GM21717 (cell line): ENCODE results near the gene GAB2.
"Not testable (repeated sequence)": the region's sequence is repeated elsewhere in the genome, so short reads cannot be mapped to it uniquely, and the experiment has no call there.

ENCODE experiments used
- ATAC-seq: cut with Tn5 transposase; IDR thresholded peaks from one replicate; pipeline ENCODE4 v1.9.1; 2021; ENCODE audit warnings: mild to moderate bottlenecking, moderate library complexity; ENCODE audit not compliant: unreplicated experiment

GAB2 gene

DNA sequence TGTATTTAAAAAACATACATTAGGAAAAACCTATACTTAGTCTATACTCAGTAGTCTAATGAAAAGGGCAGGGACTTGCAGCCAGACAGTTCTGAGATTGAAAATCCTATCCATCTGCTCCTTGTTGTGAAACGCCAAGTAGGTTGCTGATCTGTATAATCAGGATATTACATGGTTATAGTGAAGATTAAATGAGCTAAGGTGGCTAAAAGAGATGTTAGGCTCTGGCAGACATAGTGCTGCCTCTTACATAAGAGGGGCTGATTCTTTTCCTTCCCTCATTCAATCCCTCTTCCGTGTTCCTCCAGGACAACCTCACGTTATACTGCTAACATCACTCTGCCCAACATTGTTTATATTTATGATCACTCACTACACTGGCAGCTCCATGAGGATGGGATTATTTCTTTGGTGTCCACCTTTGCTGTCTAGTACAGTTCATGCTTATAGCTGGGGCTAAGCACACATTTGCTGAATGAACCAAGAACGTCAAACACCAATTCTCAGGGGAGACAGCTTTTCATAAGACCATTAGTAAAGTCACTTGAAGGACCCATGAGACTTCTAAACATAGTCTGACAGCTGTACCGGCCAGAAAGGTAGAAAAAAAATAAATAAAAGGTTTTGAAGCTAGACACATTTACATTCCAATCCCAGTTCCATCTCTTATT, 46.3 kb downstream of the GAB2 start:
- no peak for ATAC-seq

DNA sequence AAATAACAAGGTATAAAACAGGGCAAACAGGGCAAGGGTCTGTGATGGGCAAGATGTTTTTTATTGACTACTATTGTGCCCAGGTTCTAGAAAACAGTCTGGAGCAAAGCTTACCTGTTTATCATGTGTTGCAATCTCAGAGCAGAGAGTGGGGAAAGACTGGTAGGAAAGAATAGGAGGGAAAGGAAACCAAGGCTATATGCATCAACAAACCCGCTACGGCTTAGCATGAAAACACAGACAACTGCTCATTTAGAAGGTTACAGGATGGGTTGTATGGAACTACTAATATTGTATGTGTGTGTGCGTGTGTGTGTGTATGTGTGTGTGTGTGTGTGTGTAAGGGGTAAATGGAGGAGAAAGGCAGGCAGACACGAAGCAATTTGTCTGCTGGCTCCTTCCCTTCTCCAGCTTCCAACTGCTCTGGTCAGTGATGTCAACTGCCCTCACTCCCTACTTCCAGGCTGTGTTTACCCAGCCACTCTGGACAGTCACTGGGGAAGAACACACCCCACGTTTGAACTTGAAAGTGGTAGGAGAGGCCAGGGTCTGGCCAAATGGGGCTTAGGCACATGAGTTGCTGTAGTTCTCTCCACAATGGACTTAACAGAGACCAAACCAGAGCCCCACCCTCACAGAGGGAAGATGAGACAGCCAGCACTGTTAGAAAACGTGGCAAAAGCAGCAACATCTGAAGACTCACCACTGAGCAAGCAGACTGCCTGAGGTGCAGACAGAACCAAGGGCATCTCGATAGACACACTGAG, 47.0 kb downstream of the GAB2 start:
- ATAC-seq, result no peak

DNA sequence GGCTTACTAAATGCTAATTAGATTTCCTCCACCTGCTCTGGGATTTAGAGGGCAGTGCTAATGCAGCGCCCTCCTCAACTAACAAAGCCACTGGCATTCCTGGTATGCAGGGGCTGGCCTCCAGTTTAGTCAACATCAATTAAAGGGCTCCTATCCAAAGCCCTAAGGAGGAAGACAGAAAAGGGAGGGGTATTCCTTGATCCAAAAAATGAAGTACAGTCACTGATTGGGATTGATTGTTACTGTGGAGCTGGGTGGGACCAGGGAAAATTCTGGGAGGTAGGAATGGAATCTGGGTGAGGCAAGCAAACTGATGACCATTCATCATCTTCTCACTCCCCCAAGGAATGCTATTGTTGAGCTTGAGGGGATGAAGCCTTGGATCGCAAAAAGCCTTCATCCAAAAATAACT, 52.2 kb downstream of the GAB2 start:
- ATAC-seq, result no peak

DNA sequence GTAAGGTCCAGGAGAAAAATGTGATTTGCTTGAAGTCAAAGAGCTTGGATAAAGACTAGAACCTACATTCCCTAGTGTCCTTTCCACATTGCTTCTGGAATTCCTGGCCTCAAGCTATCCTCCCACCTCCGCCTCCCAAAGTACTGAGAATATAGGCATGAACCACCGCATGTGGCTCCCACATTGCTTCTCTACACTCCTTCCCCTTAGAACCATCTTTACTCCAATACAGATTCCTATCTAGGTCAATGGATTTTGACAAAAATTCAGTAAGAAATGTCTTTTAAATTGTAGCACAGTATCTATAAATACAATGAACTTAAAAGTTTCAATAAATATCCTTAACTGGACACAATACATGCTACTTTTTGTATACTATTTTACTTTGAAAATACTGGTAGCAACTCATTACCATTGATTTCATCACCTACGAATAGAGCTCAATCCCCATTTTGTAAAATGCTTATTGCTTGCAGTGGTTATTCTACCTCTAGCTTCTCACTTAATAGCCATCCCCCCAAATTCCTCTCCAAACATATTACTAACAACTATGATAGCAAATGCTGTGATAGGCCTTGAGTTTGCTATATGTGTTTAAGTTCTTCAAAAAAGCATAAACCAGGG, 53.4 kb downstream of the GAB2 start:
- no peak for ATAC-seq

- no peak for ATAC-seq
Observed at GRCh38 chr11:78363024-78363619, 54.5 kb downstream of the GAB2 start.

DNA sequence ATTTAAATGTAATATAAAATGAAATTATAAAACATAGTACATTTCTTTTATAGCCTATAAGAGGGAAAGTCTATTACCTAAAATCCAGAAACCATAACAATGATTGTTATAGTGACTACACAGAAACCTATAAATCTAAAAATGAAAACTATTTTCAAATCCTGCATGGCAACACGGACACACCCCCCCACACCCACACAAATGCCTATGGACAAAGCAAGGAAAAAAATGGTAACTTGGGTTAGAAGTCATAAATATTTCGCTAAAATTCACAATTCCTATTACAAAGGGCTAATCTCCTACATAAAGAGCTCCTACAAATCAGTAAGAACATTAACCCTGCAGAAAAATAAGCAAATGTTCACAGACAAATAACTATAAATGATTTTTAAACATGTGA, 56.4 kb downstream of the GAB2 start:
- ATAC-seq, result no peak

DNA sequence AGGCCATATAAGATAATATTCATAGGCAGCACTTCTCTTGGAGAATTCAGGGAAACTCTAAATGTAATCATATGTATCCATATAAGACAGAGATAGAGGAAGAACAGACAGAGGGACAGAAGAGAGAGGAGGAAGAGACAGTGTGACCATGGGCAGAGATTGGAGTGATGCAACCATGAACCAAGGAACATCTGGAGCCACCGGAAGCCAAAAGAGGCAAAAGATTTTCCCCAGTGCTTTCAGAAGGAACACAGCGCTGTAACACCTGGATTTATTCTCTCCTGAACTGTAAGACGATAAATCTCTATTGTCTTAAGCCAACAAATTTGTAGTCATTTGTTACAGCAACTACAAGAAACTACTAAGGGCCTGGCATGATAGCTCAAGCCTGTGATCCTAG, 57.7 kb downstream of the GAB2 start:
- ATAC-seq, result no peak

GRCh38 chr11:78357924-78358323, 59.7 kb downstream of the GAB2 start:
- not testable (repeated sequence) for ATAC-seq

- not testable (repeated sequence) for ATAC-seq
Observed at GRCh38 chr11:78357425-78357824, 60.2 kb downstream of the GAB2 start.

GRCh38 chr11:78355742-78356141, 61.9 kb downstream of the GAB2 start:
- not testable (repeated sequence) for ATAC-seq

- peak; percentile 12 for ATAC-seq
Observed at GRCh38 chr11:78355309-78355705, 62.3 kb downstream of the GAB2 start.

GRCh38 chr11:78354408-78355308, 63.0 kb downstream of the GAB2 start:
- ATAC-seq, result peak; percentile 69

DNA sequence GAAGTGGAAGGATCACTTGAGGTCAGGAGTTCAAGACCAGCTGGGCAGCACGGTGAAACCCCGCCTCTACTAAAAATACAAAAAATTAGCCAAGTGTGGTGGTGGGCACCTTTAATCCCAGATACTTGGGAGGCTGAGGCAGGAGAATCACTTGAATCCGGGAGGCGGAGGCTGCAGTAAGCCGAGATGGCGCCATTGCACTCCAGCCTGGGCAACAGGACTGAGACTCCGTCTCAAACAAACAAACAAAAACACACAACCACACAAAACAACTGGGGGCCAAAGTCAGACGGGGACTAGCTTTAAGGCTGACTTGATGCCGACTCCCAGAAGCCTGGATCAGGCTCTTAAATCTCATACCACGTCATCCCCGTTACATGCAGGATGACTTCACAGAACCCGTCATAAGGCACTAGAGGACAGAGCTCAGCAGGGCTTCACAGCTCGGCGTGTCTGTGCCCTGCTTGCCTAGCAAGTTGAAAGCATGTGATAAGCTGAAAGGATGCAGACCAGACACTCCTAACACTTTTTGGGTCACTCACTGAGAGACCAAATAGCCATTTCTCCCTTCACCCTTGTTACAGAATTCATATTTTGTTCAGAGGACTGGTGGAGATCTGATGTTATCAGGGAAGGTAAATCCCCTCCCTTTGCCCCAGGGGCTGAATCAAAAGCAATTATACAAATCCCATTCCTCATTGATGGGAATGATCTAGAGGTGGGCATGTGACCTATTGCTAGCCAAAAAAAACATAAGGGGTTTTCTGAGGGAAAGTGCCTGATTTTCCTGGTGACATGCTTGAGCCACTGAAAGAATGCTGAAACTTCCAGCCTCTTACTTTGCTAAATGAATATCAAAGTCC, 65.4 kb downstream of the GAB2 start:
- no peak for ATAC-seq

DNA sequence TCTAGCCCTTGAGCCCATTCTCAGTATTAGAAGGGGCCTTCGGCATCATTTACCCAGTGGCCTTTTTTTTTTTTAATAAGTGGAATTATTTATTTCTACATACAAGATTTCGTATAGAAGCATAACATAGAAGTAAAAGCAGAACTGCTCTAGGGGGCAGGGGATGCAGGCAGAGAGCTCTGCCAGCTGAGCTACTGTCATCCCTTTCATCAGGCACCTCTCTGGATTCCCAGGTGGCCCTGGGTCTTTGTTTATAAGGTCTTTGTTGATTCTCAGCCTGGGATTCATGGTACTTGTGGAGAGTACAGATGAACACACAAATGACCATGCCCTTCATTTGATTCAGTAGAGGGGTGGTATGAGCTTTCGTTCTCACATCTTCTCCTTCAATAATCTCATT, 66.4 kb downstream of the GAB2 start:
- ATAC-seq, result no peak

DNA sequence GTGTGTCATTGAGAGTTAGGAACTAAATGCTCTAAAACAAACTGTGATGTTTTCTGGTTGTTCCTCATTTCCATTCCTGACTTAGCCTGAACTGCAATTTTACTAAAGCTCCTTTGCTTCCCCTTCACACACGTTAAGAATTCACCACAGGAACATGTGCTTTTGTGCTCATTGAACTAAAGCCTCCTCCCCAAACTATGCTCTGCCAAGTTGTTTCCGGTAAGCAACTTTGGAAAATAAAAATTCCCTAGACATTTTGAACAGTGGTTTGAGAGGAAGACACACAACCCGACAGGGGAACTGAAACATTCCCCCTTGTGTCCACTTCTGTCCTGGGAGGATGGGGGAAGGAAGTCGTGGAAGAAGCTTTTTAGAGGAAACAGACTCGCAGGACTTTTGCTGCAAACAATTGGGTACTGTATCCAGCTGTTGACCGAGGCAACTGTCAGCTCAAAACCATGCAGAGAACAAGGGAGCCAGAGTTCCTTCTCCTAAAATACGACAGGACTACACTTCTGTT, 66.9 kb downstream of the GAB2 start:
- no peak for ATAC-seq

- ATAC-seq, result no peak
Observed at GRCh38 chr11:78350091-78350645, 67.5 kb downstream of the GAB2 start.

GRCh38 chr11:78349624-78350023, 68.0 kb downstream of the GAB2 start:
- ATAC-seq, result no peak

GRCh38 chr11:78349114-78349513, 68.5 kb downstream of the GAB2 start:
- ATAC-seq, result no peak

GRCh38 chr11:78347956-78348355, 69.7 kb downstream of the GAB2 start:
- ATAC-seq, result no peak
